Ascending aorta (tissue), 2 donors: ENCODE results near the gene TMEM178A. TPM values are rescaled to one million over a fixed set of nuclear protein-coding genes. Genes with fewer than 3 reads are reported as not detected.

Experiments
- DNase-seq, 2 donors: peaks; one replicate each; pipeline ENCODE4 v3.0.0-alpha.2; 2019; ENCODE audit warnings: low spot score in 2 of 2
- H3K27ac ChIP-seq, 2 donors: fragments of 200-600 bp; sonication (generic); one replicate each; pipeline ENCODE4 v1.5.1; 2016 to 2017; ENCODE audit warnings: mild to moderate bottlenecking in 1 of 2
- H3K27me3 ChIP-seq: fragments of 200-600 bp; sonication (generic); one replicate; pipeline ENCODE4 v1.5.1; 2017
- H3K36me3 ChIP-seq, 2 donors: fragments of 200-600 bp; sonication (generic); one replicate each; pipeline ENCODE4 v1.5.1; 2016
- H3K4me1 ChIP-seq, 2 donors: fragments of 200-600 bp; sonication (generic); one replicate each; pipeline ENCODE4 v1.5.1; 2016 to 2017; ENCODE audit warnings: mild to moderate bottlenecking in 1 of 2
- H3K4me3 ChIP-seq, 2 donors: fragments of 200-600 bp; sonication (generic); one replicate each; pipeline ENCODE4 v1.5.1; 2016 to 2017; ENCODE audit warnings: mild to moderate bottlenecking in 1 of 2
- H3K9me3 ChIP-seq, 2 donors: fragments of 200-600 bp; sonication (generic); one replicate each; pipeline ENCODE4 v1.5.1; 2016
- CTCF ChIP-seq, 3 experiments: fragments of 200-600 bp in 2 of 3; fragments of 450-650 bp in 1 of 3; sonication (generic) in 2 of 3; IDR thresholded peaks; one replicate each; pipeline ENCODE4 v1.5.1; 2016 to 2019; ENCODE audit warnings: antibody characterized with exemption in 3 of 3, mild to moderate bottlenecking in 1 of 3, moderate library complexity in 1 of 3
- intact Hi-C: fragments of 100-400 bp; cut with DNase I; formaldehyde crosslinking; loops from one replicate; pipeline ENCODE4 v1.15.1; 2023
- total RNA-seq: library from RNA; depleted of rRNA; stranded (reverse); fragments of >200 nt; gene quantifications from one replicate; pipeline ENCODE4 v1.1.0, GENCODE V29; 2016

TMEM178A gene
- total RNA-seq, 1 donor from 2014 or later = 29.5 TPM

- H3K4me3 ChIP-seq = no peak overlapping the region
- intact Hi-C loops = no loop called here
- no peaks in the 10 kb centered on the region for H3K36me3 ChIP-seq
- no peak for TF ChIP-seq CTCF (IDR thresholded peaks at IDR 0.05)
- H3K4me1 ChIP-seq = peaks cover 0 to 2% of the 10 kb centered on the region in 2 donors
- H3K9me3 ChIP-seq = no peaks in the 10 kb centered on the region
- H3K27ac ChIP-seq = no peak overlapping the region
- H3K27me3 ChIP-seq = no peaks in the 10 kb centered on the region
- no peak for DNase-seq
Measured at GRCh38 chr2:39688181-39688580, 22.5 kb downstream of the TMEM178A start.

GRCh38 chr2:39689272-39689841, 23.6 kb downstream of the TMEM178A start:
- Histone ChIP-seq H3K4me1 (no peaks in the 10 kb centered on the region), H3K9me3 (no peaks in the 10 kb centered on the region), H3K27me3 (no peaks in the 10 kb centered on the region), H3K36me3 (no peaks in the 10 kb centered on the region), H3K27ac (no peak overlapping the region), H3K4me3 (no peak overlapping the region)
- DNase-seq = no peak
- intact Hi-C loops = no loop called here
- TF ChIP-seq CTCF (IDR thresholded peaks at IDR 0.05) = no peak

- H3K27ac ChIP-seq = no peak overlapping the region
- intact Hi-C loops = no loop called here
- TF ChIP-seq CTCF (IDR thresholded peaks at IDR 0.05) = no peak
Measured at GRCh38 chr2:39689876-39690275, 24.2 kb downstream of the TMEM178A start.

GRCh38 chr2:39693245-39693644, 27.5 kb downstream of the TMEM178A start:
- Histone ChIP-seq H3K9me3 (no peaks in the 10 kb centered on the region), H3K27ac (no peak overlapping the region), H3K4me1 (peaks cover 3 to 14% of the 10 kb centered on the region in 2 donors), H3K36me3 (no peaks in the 10 kb centered on the region), H3K27me3 (no peaks in the 10 kb centered on the region), H3K4me3 (no peak overlapping the region)
- no peak for TF ChIP-seq CTCF (IDR thresholded peaks at IDR 0.05)
- intact Hi-C loops = no loop called here
- no peak for DNase-seq

More at GRCh38 chr2:39689876-39690275, 24.2 kb downstream of the TMEM178A start:
- DNase-seq = no peak
- Histone ChIP-seq H3K4me1 (no peaks in the 10 kb centered on the region), H3K4me3 (no peak overlapping the region), H3K27me3 (no peaks in the 10 kb centered on the region), H3K9me3 (no peaks in the 10 kb centered on the region), H3K36me3 (no peaks in the 10 kb centered on the region)

- H3K27ac ChIP-seq = peak overlapping the region; percentile 41 to 72
Measured at GRCh38 chr2:39696101-39696553, 30.4 kb downstream of the TMEM178A start.

More at GRCh38 chr2:39696101-39696553, 30.4 kb downstream of the TMEM178A start:
- Histone ChIP-seq H3K4me3 (no peak overlapping the region), H3K9me3 (peaks cover 4 to 16% of the 10 kb centered on the region in 2 donors), H3K27me3 (no peaks in the 10 kb centered on the region), H3K4me1 (peaks cover 3 to 14% of the 10 kb centered on the region in 2 donors), H3K36me3 (no peaks in the 10 kb centered on the region)
- DNase-seq = no peak
- intact Hi-C loops = loop anchor here (5.0 kb wide), 2 partner anchors 104 to 314 kb away; no protein-coding TSS in a partner anchor
- TF ChIP-seq CTCF (IDR thresholded peaks at IDR 0.05) = no peak
